Stimulated activated naive CD8-positive, alpha-beta T cell treated with anti-CD3 and anti-CD28 coated beads, Interleukin-15, amount 100 ng/mL, for 72 hours (primary cell): Measurements from ENCODE around the gene ALLC.

ENCODE experiments used
- ATAC-seq: fragments of 150-1000 bp; cut with Tn5 transposase; 2 replicates; pipeline ENCODE4 v1.10.0; 2021; ENCODE audit warnings: mild to moderate bottlenecking, moderate library complexity
- DNase-seq, 2 donors: peaks; one replicate each; pipeline ENCODE4 v3.0.0; 2021 to 2022
- H3K27ac Mint-ChIP-seq, 2 donors: one replicate each; pipeline ENCODE4 v1.8.0; 2022; ENCODE audit warnings: mild to moderate bottlenecking in 2 of 2, mixed read lengths in 2 of 2, moderate library complexity in 2 of 2
- H3K27me3 Mint-ChIP-seq: one replicate; pipeline ENCODE4 v1.8.0; 2022; ENCODE audit warnings: mixed read lengths
- H3K4me1 Mint-ChIP-seq: one replicate; pipeline ENCODE4 v1.8.0; 2022; ENCODE audit warnings: mild to moderate bottlenecking, mixed read lengths
- H3K4me3 Mint-ChIP-seq, 2 donors: one replicate each; pipeline ENCODE4 v1.8.0; 2022; ENCODE audit warnings: mild to moderate bottlenecking in 2 of 2, mixed read lengths in 2 of 2, moderate library complexity in 1 of 2
- H3K9me3 Mint-ChIP-seq, 2 donors: one replicate each; pipeline ENCODE4 v1.8.0; 2022; ENCODE audit warnings: mixed read lengths in 2 of 2

The ALLC gene

DNA sequence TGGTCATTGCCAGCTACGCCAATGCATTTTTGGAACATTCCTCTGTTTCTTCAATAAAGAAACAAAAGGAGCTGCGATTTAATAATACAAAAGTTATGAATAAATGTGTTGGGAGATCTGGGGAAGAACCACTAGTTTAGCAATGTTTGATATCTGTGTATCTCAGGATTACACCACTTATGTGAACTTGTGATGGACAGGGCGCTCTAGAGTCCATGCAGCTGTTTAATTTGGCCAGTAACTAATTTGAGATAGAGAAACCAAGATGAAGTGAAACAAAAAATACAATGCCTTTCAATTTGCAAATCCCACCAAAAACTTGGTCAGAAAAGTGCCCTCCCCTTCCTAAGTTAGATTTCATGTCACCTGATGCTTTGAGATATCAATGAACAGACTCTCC, 38.5 kb downstream of the ALLC start:
- DNase-seq (no peak), ATAC-seq (no peak)
- Mint-ChIP-seq H3K4me1 (no peaks in the 10 kb centered on the region), H3K4me3 (no peak overlapping the region), H3K9me3 (peaks cover 0 to 6% of the 10 kb centered on the region in 2 donors), H3K27me3 (peaks cover 43% of the 10 kb centered on the region), H3K27ac (no peak overlapping the region)

DNA sequence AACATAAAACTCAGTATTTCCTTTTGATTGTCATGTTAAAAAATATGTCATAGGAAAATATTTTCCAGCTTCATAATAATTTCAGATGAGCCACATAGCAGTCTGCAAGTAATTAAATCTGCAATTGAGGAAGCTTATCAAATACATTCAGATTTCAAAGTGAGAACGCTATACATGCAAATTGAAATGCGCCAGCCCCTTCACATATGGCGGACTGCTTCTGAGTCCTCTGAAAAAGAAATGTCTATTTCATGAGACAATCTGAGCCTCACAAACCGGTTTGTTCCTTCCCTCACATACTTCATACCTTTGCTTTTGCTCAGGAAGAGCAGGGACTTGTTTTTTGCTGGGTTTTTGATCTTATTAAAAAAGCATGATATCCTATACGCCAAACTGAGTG, 43.1 kb downstream of the ALLC start:
- no peak for DNase-seq
- ATAC-seq, result no peak
- Mint-ChIP-seq H3K27me3 (peaks cover 57% of the 10 kb centered on the region), H3K27ac (no peak overlapping the region), H3K9me3 (no peaks in the 10 kb centered on the region), H3K4me1 (peaks cover 5% of the 10 kb centered on the region), H3K4me3 (no peak overlapping the region)

DNA sequence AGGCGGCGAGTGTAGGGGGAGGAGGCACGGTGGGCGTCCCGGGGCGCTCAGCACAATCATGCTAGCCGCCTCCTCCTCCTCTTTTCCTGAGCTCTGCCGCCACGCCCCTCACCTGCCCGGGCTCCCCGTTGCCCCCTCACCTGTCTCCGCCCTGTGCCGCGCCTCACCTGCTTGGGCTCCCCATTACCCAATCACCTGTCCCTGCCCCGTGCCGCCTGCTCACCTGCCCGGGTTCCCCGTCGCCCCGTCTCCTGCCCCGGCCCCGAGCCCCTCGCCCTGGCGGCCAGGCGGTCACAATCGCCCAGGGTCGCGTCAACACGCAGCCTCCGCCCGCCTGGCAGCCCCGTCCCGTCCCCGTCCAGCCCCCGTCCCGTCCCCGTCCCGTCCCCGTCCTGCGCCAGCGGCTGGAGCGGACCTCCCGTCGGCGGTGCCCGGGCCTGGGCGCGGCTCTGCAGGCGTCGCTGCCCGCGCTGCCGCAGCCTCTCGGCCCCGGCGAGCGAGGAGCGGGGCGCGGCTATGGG, 45.3 kb downstream of the ALLC start, which contains the start of gene DCDC2C:
DCDC2C (plus strand) TSS at position 340 of the 521 bp plus-strand sequence; CDS start at position 517, 177 bp downstream.
- no peaks in the 10 kb centered on the region for H3K9me3 Mint-ChIP-seq
- ATAC-seq (peak; percentile 43), DNase-seq (no peak)
- H3K27me3 Mint-ChIP-seq, result peaks cover 75% of the 10 kb centered on the region
- peak within 1 kb of the TSS in 1 of 2 donors; percentile 5 for H3K4me3 Mint-ChIP-seq
- peak within 1 kb of the TSS in 1 of 2 donors; percentile 21 for H3K27ac Mint-ChIP-seq
- peaks cover 5% of the 10 kb centered on the region for H3K4me1 Mint-ChIP-seq

DNA sequence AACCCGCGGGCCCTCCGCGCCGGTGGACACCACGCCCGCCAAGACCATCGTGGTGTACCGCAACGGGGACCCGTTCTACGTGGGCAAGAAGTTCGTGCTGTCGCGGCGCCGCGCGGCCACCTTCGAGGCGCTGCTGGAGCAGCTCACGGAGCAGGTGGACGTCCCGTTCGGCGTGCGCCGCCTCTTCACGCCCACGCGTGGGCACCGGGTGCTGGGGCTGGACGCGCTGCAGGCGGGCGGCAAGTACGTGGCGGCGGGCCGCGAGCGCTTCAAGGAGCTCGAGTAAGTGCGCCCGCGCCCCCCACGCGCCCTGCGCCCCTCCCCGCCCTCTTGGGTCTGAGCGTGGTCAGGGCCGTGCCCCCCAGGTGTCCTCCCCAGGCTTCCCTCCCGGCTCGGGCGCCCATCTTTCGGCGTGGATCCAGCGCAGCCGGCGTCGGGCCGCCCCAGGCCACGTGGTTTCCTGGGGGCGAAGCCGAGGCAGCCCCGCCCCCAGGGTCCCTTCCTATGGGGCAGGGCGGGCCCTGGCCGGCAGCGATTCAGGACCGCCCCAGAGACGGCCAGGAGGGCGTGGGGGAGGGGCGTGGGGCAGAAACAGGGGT, 45.9 kb downstream of the ALLC start:
- ATAC-seq (peak; percentile 61), DNase-seq (no peak)
- H3K9me3 Mint-ChIP-seq, result no peaks in the 10 kb centered on the region
- peaks cover 5% of the 10 kb centered on the region for H3K4me1 Mint-ChIP-seq
- peaks cover 81% of the 10 kb centered on the region for H3K27me3 Mint-ChIP-seq
- H3K4me3 Mint-ChIP-seq, result no peak overlapping the region
- no peak overlapping the region for H3K27ac Mint-ChIP-seq

DNA sequence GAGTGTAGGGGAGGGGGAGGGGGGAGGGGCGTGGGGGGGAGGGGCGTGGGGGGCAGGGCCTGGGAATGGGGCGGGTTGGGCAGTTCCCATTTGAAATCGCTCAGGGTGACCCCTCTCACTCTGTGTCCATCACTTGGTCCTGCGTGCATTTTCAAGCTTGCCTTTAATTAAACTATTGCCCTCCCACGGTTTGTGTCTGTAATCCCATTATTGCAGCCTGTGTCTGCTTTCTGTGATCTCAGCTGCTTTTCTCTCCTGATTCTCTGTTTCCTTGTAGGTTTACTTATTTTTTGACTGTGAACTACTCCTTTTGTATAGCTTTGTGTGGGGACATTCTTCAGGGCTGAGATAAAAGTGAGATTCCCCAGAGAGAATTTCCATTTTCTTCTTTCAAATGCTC, 46.7 kb downstream of the ALLC start:
- H3K27me3 Mint-ChIP-seq, result peaks cover 80% of the 10 kb centered on the region
- no peak overlapping the region for H3K27ac Mint-ChIP-seq
- H3K9me3 Mint-ChIP-seq, result no peaks in the 10 kb centered on the region
- DNase-seq, result no peak
- peaks cover 5% of the 10 kb centered on the region for H3K4me1 Mint-ChIP-seq
- H3K4me3 Mint-ChIP-seq, result no peak overlapping the region
- ATAC-seq, result peak; percentile 41

DNA sequence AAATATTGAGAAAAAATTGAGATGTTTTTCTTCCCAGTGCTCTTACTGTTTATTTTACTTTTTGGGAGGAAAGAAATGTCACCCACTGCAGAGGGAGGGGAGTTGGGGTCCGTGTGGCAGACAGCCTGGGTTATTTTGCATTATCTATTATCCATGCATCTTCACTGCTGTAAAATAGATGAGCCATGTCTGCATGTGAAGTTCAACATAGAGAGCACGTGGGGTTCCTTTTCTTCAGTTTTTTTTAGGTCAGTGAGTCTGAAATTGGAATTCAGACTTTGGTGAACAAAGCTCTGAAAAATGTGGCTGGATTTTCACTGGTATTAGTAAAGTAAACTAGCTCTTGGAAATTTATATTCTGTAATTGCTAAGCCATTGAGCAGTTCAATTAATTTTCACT, 47.8 kb downstream of the ALLC start:
- Mint-ChIP-seq H3K4me1 (peaks cover 5% of the 10 kb centered on the region), H3K27ac (no peak overlapping the region), H3K27me3 (peaks cover 69% of the 10 kb centered on the region), H3K4me3 (no peak overlapping the region), H3K9me3 (no peaks in the 10 kb centered on the region)
- no peak for ATAC-seq
- DNase-seq, result no peak

DNA sequence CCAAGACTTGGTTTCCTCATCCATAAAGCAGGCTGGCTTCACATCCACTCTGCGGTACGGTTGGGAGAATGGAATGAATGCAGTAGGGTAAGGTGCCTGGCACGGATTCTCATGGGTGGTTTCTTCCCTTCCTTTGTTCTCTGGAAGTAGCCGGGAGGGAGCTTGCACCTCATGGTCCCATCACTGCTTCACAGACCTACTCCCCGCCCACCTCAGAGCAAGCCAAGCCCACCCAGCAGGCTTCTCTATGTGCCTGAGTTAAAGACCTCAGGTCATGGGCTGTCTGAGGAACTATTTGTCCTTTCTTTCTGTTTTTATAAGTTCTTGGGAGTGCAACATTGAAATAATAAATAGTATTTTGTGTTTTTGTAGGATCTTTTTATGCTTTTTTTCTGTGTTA, 48.9 kb downstream of the ALLC start:
- Mint-ChIP-seq H3K27ac (no peak overlapping the region), H3K9me3 (no peaks in the 10 kb centered on the region), H3K4me1 (peaks cover 5% of the 10 kb centered on the region), H3K4me3 (no peak overlapping the region), H3K27me3 (peaks cover 58% of the 10 kb centered on the region)
- ATAC-seq, result no peak
- DNase-seq, result no peak

DNA sequence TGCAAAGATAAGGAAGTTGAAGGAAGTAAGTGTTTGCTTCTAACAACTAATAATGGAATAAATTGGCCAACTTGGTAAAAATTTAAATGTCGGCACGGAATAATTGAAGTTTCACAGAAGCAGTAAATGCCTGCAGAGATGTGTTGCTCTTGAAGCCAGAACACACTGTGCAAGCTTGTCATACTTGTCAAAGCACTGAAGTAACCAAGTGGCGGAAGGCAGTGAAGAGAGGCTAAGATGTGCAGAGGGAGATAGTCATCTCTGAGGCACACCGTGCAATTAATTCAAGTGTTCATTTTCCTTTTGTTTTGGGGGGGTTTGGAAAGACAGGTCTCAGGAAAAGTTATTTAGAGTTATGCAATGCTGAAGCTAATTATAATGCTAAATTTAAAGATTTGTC, 50.6 kb downstream of the ALLC start:
- ATAC-seq, result no peak
- Mint-ChIP-seq H3K9me3 (no peaks in the 10 kb centered on the region), H3K4me1 (no peaks in the 10 kb centered on the region), H3K4me3 (no peak overlapping the region), H3K27ac (no peak overlapping the region), H3K27me3 (peaks cover 42% of the 10 kb centered on the region)
- DNase-seq, result no peak

DNA sequence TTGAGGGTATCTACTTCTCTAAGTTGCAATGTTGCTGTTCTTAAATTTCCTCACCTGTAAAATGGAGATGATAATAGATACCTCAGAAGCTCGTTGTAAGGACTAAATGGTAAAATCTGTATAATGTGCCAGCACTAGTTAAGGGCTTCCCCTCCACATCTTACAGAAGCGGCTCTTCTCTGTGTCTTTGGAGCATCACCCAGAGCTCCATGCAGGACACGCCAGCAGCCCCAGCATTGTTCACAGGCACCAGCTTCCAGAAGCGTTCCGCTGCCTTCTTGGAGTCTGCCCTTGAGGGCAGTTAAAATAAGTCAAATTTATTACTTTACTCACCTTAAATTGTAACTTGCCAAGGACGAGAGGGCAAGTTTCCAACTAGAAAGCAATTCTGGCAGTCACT, 51.2 kb downstream of the ALLC start:
- ATAC-seq (no peak), DNase-seq (no peak)
- peaks cover 42% of the 10 kb centered on the region for H3K27me3 Mint-ChIP-seq
- no peak overlapping the region for H3K4me3 Mint-ChIP-seq
- no peaks in the 10 kb centered on the region for H3K9me3 Mint-ChIP-seq
- H3K27ac Mint-ChIP-seq, result no peak overlapping the region
- H3K4me1 Mint-ChIP-seq, result no peaks in the 10 kb centered on the region

DNA sequence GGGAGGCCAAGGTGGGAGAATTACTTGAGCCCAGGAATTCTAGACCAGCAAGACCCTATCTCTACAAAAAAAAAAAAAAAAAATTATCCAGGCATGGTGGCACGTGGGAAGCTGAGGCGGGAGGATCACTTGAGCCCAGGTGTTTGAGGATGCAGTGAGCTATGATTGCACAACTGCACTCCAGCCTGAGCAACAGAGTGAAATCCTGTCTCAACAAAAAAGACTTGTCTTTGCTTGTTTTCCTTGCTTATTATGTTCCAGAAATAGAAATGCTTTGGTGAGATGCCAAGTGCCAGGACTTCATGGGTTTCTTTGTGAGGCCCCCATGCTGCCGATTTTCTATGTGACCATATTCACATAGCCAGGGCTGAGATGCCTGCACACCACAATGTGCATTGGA, 54.4 kb downstream of the ALLC start:
- Mint-ChIP-seq H3K27ac (no peak overlapping the region), H3K4me1 (no peaks in the 10 kb centered on the region), H3K9me3 (no peaks in the 10 kb centered on the region), H3K4me3 (no peak overlapping the region), H3K27me3 (peaks cover 15% of the 10 kb centered on the region)
- DNase-seq (no peak), ATAC-seq (no peak)

DNA sequence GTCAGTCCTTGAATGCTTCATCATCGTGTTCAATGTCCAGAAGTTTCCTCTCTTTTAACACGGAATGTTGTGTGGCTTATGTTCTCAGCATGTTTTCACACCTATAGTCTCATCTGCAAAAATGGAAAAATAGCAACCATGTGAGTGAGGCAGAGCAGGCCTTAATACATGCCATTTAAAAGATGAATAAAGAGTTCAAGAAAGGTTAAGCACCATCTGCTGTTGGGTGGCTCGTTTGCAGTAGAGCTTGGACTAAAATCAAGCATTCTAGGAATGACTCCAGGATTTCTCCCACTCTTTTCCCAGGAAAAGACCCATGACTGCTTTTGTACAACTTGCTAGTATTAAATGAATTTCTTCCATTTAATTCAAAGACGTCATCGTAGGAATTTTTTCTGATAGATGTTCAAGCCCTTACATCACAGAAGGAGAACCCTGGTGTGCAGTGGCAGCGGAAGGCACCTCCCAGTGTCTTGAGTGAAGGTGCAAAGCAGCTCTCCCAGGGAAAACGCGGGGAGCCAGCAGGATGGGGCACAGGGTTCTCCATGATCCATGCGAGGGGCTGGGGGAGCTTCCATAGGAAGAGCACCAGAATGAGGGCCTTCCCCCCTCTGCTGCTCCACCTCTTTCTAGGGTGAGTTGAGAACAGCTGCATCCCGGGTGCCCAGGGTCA, 55.0 kb downstream of the ALLC start:
- H3K9me3 Mint-ChIP-seq, result no peaks in the 10 kb centered on the region
- no peaks in the 10 kb centered on the region for H3K4me1 Mint-ChIP-seq
- H3K4me3 Mint-ChIP-seq, result no peak overlapping the region
- no peak for DNase-seq
- ATAC-seq, result no peak
- peaks cover 10% of the 10 kb centered on the region for H3K27me3 Mint-ChIP-seq
- H3K27ac Mint-ChIP-seq, result no peak overlapping the region

DNA sequence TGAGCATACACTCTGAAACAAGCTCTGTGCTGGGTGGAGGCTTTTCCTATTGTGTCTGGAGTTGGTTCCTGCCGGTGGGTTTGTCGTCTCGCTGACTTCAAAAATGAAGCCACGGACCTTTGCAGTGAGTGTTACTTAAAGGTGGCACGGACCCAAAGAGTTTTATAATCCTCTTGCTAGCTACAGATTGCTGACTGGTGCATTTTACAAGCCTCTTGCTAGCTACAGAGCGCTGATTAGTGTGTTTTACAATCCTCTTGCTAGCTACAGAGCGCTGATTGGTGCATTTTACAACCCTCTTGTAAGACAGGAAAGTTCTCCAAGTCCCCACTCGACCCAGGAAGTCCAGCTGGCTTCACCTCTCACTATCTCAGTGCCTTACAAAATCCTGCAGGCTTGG, 60.7 kb downstream of the ALLC start:
- H3K27me3 Mint-ChIP-seq, result peaks cover 8% of the 10 kb centered on the region
- ATAC-seq (no peak), DNase-seq (no peak)
- H3K27ac Mint-ChIP-seq, result no peak overlapping the region
- H3K4me3 Mint-ChIP-seq, result no peak overlapping the region
- H3K9me3 Mint-ChIP-seq, result peaks cover 9% of the 10 kb centered on the region in 2 donors
- no peaks in the 10 kb centered on the region for H3K4me1 Mint-ChIP-seq

DNA sequence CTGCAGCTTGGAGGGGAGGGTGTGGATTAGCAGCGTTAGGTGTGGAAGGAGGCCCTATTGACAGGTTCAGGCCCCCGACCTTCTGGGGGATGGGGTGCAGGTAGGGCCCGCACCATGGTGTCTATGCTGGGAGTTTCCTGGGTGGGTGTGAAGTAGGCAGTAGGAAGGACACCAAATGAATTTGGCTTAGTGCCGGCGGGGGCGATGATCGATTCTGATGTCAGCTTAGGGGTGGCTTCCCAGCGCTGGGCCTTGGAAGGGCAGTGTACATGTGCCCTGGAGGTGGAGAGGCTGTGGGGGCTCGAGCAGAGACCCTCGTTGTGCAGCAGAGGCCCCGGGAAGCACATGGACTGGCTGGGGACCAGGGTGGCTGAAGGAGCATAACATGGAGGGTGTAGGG, 67.0 kb downstream of the ALLC start:
- no peak for DNase-seq
- Mint-ChIP-seq H3K4me3 (no peak overlapping the region), H3K27me3 (peaks cover 42% of the 10 kb centered on the region), H3K27ac (no peak overlapping the region), H3K9me3 (peaks cover 9% of the 10 kb centered on the region in 2 donors), H3K4me1 (no peaks in the 10 kb centered on the region)
- peak; percentile 22 for ATAC-seq

DNA sequence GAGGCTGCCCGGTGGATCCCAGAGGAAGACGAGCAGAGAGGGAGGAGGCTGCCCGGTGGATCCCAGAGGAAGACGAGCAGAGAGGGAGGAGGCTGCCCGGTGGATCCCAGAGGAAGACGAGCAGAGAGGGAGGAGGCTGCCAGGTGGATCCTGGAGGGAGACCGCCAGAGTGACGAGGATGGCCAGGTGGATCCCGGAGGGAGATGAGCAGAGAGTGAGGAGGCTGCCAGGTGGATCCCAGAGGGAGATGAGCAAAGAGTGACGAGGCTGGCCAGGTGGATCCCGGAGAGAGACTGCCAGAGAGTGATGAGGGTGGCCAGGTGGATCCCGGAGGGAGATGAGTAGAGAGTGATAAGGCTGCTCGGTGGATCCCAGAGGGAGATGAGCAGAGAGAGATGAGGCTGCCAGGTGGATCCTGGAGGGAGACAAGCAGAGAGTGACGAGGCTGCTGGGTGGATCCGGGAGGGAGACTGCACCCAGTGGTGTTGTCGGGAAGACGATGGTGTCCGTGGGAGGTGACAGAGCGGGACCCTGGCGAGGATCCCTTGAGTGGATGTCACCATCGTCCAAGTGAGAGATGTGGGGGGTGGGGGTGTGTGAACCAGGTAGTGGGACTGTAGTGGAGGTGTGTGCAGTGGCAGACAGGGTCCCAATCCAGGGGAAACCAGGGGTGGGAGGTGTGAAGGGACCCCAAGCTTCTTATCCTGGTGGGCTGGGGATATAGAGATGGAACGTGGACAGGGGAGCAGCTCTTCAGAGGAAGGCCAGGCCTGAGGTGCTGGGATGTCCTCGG, 67.7 kb downstream of the ALLC start:
- ATAC-seq, result peak; percentile 31
- H3K4me1 Mint-ChIP-seq, result no peaks in the 10 kb centered on the region
- DNase-seq, result no peak
- H3K4me3 Mint-ChIP-seq, result no peak overlapping the region
- H3K9me3 Mint-ChIP-seq, result peaks cover 9% of the 10 kb centered on the region in 2 donors
- no peak overlapping the region for H3K27ac Mint-ChIP-seq
- peaks cover 42% of the 10 kb centered on the region for H3K27me3 Mint-ChIP-seq

DNA sequence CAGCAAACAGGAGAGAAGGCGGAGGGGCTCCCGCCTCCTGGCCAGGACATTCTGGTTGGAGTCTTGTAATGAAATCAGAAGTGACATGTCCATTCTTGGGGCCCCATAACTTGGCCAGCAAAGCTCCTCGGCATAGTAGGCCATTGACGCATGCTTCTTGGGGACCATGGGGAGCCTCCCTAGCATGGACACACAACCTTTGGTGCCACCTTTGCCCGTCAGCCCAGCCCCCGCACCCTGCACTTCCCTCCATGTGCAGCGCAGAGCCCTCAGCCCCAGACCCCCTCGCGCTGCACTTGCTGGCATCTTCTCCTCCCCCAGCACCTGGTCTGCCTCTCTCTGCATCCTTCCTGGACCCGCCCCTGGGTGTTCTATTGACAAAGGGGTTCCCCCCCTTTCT, 68.5 kb downstream of the ALLC start:
- Mint-ChIP-seq H3K27me3 (peaks cover 42% of the 10 kb centered on the region), H3K4me3 (no peak overlapping the region), H3K4me1 (no peaks in the 10 kb centered on the region), H3K27ac (no peak overlapping the region), H3K9me3 (peaks cover 4 to 6% of the 10 kb centered on the region in 2 donors)
- ATAC-seq, result no peak
- no peak for DNase-seq
